Choroid plexus epithelial cell (primary cell): ENCODE measurements around the gene PRKG1.

Source experiments
- DNase-seq: peaks from one replicate; pipeline ENCODE4 v3.0.0-alpha.2; 2010; ENCODE audit warnings: low read depth
- H3K4me3 ChIP-seq: 2 replicates; pipeline ENCODE4 v1.5.1; 2011; ENCODE audit warnings: low read depth, mild to moderate bottlenecking, control low read depth, low read length, moderate library complexity
- CTCF ChIP-seq: conservative IDR thresholded peaks from 2 replicates; pipeline ENCODE4 v1.5.1; 2011; ENCODE audit warnings: low read depth, mild to moderate bottlenecking, control low read depth, inconsistent platforms, low read length, moderate library complexity

The PRKG1 gene

GRCh38 chr10:51832652-51833383 is 758.5 kb downstream of the PRKG1 start:
- peak; percentile 76 for DNase-seq
- no peak for TF ChIP-seq CTCF
- no peak overlapping the region for H3K4me3 ChIP-seq

- DNase-seq: no peak
- no peak for TF ChIP-seq CTCF
- H3K4me3 ChIP-seq: no peak overlapping the region
These were observed 760.3 kb downstream of the PRKG1 start for GRCh38 chr10:51834548-51834947.

GRCh38 chr10:51838471-51838870 is 764.2 kb downstream of the PRKG1 start:
- no peak for TF ChIP-seq CTCF
- DNase-seq: no peak
- H3K4me3 ChIP-seq: no peak overlapping the region

- DNase-seq: no peak
- no peak for TF ChIP-seq CTCF
- H3K4me3 ChIP-seq: no peak overlapping the region
These were observed 769.7 kb downstream of the PRKG1 start for GRCh38 chr10:51843966-51844365.

GRCh38 chr10:51846856-51847506 is 772.7 kb downstream of the PRKG1 start:
- TF ChIP-seq CTCF: no peak
- no peak for DNase-seq

GRCh38 chr10:51852297-51852696 is 778.0 kb downstream of the PRKG1 start:
- no peak overlapping the region for H3K4me3 ChIP-seq
- DNase-seq: no peak
- no peak for TF ChIP-seq CTCF

More at GRCh38 chr10:51846856-51847506, 772.7 kb downstream of the PRKG1 start:
- no peak overlapping the region for H3K4me3 ChIP-seq

GRCh38 chr10:51857305-51857704 is 783.0 kb downstream of the PRKG1 start:
- no peak overlapping the region for H3K4me3 ChIP-seq
- DNase-seq: no peak
- TF ChIP-seq CTCF: no peak
